HFFc6 (cell line): ENCODE data around the gene DOP1B. TPM values are rescaled to one million over a fixed set of nuclear protein-coding genes. Genes with fewer than 3 reads are reported as not detected.

Experiments
- DNase-seq: peaks from one replicate; pipeline ENCODE4 v3.0.0-alpha.2; 2018
- H3K27ac Mint-ChIP-seq: 2 replicates; pipeline ENCODE4 v1.8.0; 2020; ENCODE audit warnings: mild to moderate bottlenecking, mixed read lengths
- H3K27me3 Mint-ChIP-seq: 2 replicates; pipeline ENCODE4 v1.8.0; 2021; ENCODE audit warnings: mild to moderate bottlenecking, moderate library complexity, mixed read lengths; ENCODE audit not compliant: insufficient read depth
- H3K36me3 Mint-ChIP-seq: 2 replicates; pipeline ENCODE4 v1.8.0; 2021; ENCODE audit warnings: low read depth, mixed read lengths
- H3K4me1 Mint-ChIP-seq: 2 replicates; pipeline ENCODE4 v1.8.0; 2020; ENCODE audit warnings: low read depth, mixed read lengths
- H3K4me3 Mint-ChIP-seq: 2 replicates; pipeline ENCODE4 v1.8.0; 2020; ENCODE audit warnings: mild to moderate bottlenecking, moderate library complexity, mixed read lengths
- H3K9me3 Mint-ChIP-seq: 2 replicates; pipeline ENCODE4 v1.8.0; 2020; ENCODE audit warnings: mild to moderate bottlenecking, mixed read lengths
- total RNA-seq, 6 experiments: library from RNA; stranded (reverse); fragmentation: NEBNext Ultra II Directional; extraction: Animal tissue kit (Norgen Biotek cat#: 25700); gene quantifications; 2 replicates in 1 of 6; 3 replicates in 5 of 6; pipeline ENCODE4 v1.2.3, GENCODE V29; 2021
- TF ChIP-seq, protein P1 (sequence below): fragments of 200-600 bp; sonication (generic); IDR thresholded peaks from 2 replicates; pipeline ENCODE4 v1.5.0; 2021; ENCODE audit warnings: antibody characterized with exemption, mild to moderate bottlenecking

Gene DOP1B
- total RNA-seq, 6 experiments from 2014 or later = 13.2 to 19.4 (median 15.3) TPM

GRCh38 chr21:36156339-36156814, 247 bp upstream of the DOP1B start:
- Mint-ChIP-seq H3K4me1 (peaks cover 15% of the 10 kb centered on the region), H3K36me3 (peaks cover 4% of the 10 kb centered on the region; the same call in 1 of the 2 replicates), H3K4me3 (peak overlapping the region; percentile 87), H3K27ac (no peak overlapping the region), H3K9me3 (no peaks in the 10 kb centered on the region), H3K27me3 (no peaks in the 10 kb centered on the region; the same call in 1 of the 2 replicates)
- peak; percentile 98 for DNase-seq
- TF ChIP-seq, protein P1, sequence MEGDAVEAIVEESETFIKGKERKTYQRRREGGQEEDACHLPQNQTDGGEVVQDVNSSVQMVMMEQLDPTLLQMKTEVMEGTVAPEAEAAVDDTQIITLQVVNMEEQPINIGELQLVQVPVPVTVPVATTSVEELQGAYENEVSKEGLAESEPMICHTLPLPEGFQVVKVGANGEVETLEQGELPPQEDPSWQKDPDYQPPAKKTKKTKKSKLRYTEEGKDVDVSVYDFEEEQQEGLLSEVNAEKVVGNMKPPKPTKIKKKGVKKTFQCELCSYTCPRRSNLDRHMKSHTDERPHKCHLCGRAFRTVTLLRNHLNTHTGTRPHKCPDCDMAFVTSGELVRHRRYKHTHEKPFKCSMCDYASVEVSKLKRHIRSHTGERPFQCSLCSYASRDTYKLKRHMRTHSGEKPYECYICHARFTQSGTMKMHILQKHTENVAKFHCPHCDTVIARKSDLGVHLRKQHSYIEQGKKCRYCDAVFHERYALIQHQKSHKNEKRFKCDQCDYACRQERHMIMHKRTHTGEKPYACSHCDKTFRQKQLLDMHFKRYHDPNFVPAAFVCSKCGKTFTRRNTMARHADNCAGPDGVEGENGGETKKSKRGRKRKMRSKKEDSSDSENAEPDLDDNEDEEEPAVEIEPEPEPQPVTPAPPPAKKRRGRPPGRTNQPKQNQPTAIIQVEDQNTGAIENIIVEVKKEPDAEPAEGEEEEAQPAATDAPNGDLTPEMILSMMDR = no peak

DNA sequence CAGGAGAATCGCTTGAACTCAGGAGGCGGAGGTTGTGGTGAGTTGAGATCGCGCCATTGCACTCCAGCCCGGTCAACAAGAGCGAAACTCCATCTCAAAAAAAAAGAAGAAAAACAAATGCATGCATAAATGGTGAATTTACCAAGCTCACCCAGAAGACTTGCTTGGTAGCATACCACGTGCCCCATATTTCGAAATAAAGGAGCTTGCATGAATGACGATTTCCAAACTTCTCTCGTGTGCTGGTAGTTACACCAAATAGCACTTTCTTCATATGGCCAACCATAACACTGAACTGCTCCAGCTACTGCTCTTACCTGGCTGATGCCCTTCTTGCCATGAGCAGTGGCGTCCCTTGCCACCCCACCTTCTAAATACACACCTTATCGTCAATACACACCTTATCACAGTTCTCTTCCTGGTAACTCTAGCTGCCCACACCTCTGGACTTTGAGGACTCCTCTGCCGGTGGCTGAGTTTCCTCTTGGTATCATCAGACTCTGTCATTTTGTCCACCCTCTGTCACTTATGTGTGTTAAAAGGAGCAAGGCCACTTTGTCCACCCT, 2.8 kb downstream of the DOP1B start:
- peaks cover 8% of the 10 kb centered on the region; the same call in 1 of the 2 replicates for H3K36me3 Mint-ChIP-seq
- no peak overlapping the region for H3K4me3 Mint-ChIP-seq
- no peak for DNase-seq
- H3K27ac Mint-ChIP-seq = no peak overlapping the region
- no peaks in the 10 kb centered on the region; the same call in 1 of the 2 replicates for H3K27me3 Mint-ChIP-seq
- H3K9me3 Mint-ChIP-seq = no peaks in the 10 kb centered on the region
- peaks cover 28% of the 10 kb centered on the region for H3K4me1 Mint-ChIP-seq
- TF ChIP-seq, protein P1 = no peak

- H3K27ac Mint-ChIP-seq = no peak overlapping the region
- TF ChIP-seq, protein P1 = no peak
- H3K4me3 Mint-ChIP-seq = no peak overlapping the region
These were observed 4.2 kb downstream of the DOP1B start for GRCh38 chr21:36160850-36161178.

DNA sequence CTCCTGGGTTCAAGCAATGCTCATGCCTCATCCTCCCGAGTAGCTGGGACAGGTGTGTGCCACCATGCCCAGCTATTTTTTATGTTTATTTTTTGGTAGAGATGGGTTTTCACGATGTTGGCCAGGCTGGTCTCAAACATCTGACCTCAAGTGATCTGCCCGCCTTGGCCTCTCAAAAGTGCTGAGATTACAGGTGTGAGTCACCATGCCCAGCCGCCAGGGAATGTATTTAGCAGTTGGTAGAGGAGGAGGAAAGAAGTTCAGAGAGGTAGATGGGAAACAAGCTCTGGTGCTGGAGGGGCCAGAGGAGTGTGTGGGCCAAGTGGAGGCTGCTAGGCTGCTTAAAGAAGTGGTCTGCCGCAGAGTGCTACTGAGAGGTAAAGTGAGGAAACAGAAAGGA, 6.0 kb downstream of the DOP1B start:
- H3K27ac Mint-ChIP-seq = no peak overlapping the region
- no peak for DNase-seq
- no peak overlapping the region for H3K4me3 Mint-ChIP-seq
- H3K36me3 Mint-ChIP-seq = peaks cover 8% of the 10 kb centered on the region; the same call in 1 of the 2 replicates
- peaks cover 36% of the 10 kb centered on the region for H3K4me1 Mint-ChIP-seq
- no peaks in the 10 kb centered on the region; the same call in 1 of the 2 replicates for H3K27me3 Mint-ChIP-seq
- H3K9me3 Mint-ChIP-seq = no peaks in the 10 kb centered on the region
- TF ChIP-seq, protein P1 = no peak

More at GRCh38 chr21:36160850-36161178, 4.2 kb downstream of the DOP1B start:
- Mint-ChIP-seq H3K9me3 (no peaks in the 10 kb centered on the region), H3K4me1 (peaks cover 31% of the 10 kb centered on the region), H3K36me3 (peaks cover 8% of the 10 kb centered on the region; the same call in 1 of the 2 replicates), H3K27me3 (no peaks in the 10 kb centered on the region; the same call in 1 of the 2 replicates)
- DNase-seq = no peak

DNA sequence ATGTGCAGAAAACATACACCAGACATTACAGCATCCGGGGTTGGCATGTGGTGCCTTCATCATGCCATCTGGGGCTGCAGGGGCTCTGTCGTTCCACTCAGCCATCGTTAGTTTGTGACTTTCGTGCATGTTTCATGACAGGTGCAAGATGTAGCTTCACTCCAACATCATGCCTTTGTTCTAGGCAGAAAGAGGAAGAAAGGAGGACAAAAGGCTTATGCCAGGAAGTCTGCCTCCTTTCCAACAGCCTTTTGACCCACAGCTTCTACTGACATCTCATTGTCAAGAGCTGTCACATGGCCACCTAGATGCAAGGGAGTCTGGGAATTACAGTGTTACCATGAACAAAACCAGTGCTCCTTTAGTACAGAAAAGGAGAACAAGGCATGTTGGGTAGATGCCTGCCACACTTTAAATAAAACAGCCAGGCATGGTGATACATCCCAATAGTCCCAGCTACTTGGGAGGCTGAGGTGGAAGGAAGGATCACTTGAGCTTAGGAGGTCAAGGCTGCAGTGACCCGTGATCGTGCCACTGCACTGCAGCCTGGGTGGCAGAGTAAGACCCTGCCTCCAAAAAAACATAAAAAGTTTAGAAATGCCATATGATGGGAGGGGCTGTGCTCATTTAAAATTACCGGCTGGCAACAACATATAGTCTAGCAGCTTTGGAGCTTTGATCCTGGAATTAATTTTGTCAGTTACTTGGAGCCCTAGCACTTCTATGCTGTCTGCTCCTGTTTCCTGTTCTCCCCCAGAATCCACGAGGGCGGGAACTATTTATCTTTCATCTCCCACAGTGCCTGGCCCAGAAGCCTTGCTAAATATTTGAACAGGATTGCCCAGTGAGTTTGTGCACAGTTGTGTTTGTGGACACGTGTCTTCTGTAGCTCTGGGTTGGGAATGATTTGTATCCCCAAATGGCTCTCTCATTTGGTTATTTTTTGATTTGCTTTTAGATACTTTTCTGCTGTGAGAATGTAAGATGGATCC, 7.4 kb downstream of the DOP1B start:
- no peak overlapping the region for H3K27ac Mint-ChIP-seq
- no peaks in the 10 kb centered on the region for H3K27me3 Mint-ChIP-seq
- DNase-seq = no peak
- H3K36me3 Mint-ChIP-seq = peaks cover 11% of the 10 kb centered on the region
- H3K9me3 Mint-ChIP-seq = no peaks in the 10 kb centered on the region
- H3K4me1 Mint-ChIP-seq = peaks cover 28% of the 10 kb centered on the region
- H3K4me3 Mint-ChIP-seq = no peak overlapping the region
- TF ChIP-seq, protein P1 = no peak
